Measurements from ENCODE around the gene PTPN5. TPM values are rescaled to one million over a fixed set of nuclear protein-coding genes. Genes with fewer than 3 reads are reported as not detected.

PTPN5 gene
- total RNA-seq, 1 experiment from 2014 or later, result not detected

DNA sequence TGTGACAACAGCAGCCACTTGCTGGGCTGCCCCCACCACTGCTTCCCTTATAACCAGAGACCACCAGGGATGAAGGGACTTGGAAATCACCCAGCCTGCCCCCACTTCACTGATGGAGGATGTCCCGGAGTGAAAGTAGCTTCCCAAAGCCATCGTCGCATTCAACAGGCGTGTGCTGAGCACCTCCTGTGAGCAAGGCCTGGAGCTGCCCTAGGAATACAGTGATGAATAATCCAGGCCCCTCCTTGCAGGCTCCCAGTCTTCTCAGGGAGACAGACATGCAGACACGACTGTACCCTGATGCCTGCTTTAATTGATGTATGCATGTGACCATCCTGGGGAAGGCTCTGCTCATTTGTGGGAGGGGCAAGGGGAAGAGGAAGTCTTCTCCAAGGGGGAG lies 22.6 kb downstream of the PTPN5 start:
- TF ChIP-seq, protein P1, sequence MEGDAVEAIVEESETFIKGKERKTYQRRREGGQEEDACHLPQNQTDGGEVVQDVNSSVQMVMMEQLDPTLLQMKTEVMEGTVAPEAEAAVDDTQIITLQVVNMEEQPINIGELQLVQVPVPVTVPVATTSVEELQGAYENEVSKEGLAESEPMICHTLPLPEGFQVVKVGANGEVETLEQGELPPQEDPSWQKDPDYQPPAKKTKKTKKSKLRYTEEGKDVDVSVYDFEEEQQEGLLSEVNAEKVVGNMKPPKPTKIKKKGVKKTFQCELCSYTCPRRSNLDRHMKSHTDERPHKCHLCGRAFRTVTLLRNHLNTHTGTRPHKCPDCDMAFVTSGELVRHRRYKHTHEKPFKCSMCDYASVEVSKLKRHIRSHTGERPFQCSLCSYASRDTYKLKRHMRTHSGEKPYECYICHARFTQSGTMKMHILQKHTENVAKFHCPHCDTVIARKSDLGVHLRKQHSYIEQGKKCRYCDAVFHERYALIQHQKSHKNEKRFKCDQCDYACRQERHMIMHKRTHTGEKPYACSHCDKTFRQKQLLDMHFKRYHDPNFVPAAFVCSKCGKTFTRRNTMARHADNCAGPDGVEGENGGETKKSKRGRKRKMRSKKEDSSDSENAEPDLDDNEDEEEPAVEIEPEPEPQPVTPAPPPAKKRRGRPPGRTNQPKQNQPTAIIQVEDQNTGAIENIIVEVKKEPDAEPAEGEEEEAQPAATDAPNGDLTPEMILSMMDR (IDR thresholded peaks at IDR 0.05; ENCODE audit: insufficient read depth in 1 of 2, low read depth in 1 of 2, low read length in 1 of 2, severe bottlenecking in 1 of 2, unreplicated experiment in 1 of 2), result no peak
- Histone ChIP-seq H3K4me1 (peaks cover 6% of the 10 kb centered on the region), H3K36me3 (ENCODE audit: control insufficient read depth, insufficient read depth, low read length) (no peaks in the 10 kb centered on the region), H3K27me3 (replicated peaks; ENCODE audit: control insufficient read depth, insufficient read depth, low read length) (no peaks in the 10 kb centered on the region), H3K9me3 (no peaks in the 10 kb centered on the region), H3K4me3 (ENCODE audit: low read depth, low read length) (no peak overlapping the region)
- Mint-ChIP-seq H3K27me3 (ENCODE audit: insufficient read depth, unreplicated experiment) (peaks cover 4% of the 10 kb centered on the region), H3K36me3 (ENCODE audit: insufficient read depth, unreplicated experiment) (no peaks in the 10 kb centered on the region), H3K27ac (ENCODE audit: unreplicated experiment) (no peak overlapping the region), H3K4me1 (ENCODE audit: low read depth, unreplicated experiment) (no peaks in the 10 kb centered on the region), H3K9me3 (ENCODE audit: unreplicated experiment) (no peaks in the 10 kb centered on the region), H3K4me3 (ENCODE audit: unreplicated experiment) (no peak overlapping the region)
- no TSS peak for BruUV-seq (replicated peaks)
- ChIA-PET CTCF (no interaction called here), POLR2A (no interaction called here)
- intact Hi-C loops (cut with micrococcal nuclease; ENCODE audit: unreplicated experiment), result no loop called here
- DNase-seq, result no peak

DNA sequence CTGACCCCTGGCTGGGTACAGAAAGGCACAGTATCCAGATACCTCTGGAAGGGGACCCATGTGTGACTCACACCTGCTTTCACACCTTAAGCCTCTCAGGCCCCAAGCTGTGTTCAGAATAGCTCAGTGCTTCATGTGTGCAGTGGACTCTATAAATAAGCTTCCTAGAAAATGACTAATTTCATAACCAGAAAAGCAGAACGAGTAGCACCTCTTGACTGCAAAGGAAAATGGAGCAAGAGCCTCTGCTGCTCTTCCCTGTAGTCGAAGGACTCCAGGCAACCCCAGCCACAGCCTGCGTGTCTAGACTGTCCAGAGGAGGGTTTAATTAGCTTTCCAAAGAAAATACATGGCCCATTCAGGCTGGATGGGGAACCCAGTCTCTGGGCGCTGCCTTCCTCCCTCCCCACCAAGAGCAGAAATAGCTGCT lies 23.1 kb downstream of the PTPN5 start:
- H3K27ac Mint-ChIP-seq (ENCODE audit: unreplicated experiment), result no peak overlapping the region
- no peaks in the 10 kb centered on the region for H3K36me3 Mint-ChIP-seq (ENCODE audit: insufficient read depth, unreplicated experiment)
- TF ChIP-seq, protein P1 (IDR thresholded peaks at IDR 0.05; ENCODE audit: insufficient read depth in 1 of 2, low read depth in 1 of 2, low read length in 1 of 2, severe bottlenecking in 1 of 2, unreplicated experiment in 1 of 2), result no peak
- Histone ChIP-seq H3K4me3 (ENCODE audit: low read depth, low read length) (no peak overlapping the region), H3K27me3 (replicated peaks; ENCODE audit: control insufficient read depth, insufficient read depth, low read length) (no peaks in the 10 kb centered on the region), H3K36me3 (ENCODE audit: control insufficient read depth, insufficient read depth, low read length) (no peaks in the 10 kb centered on the region), H3K9me3 (no peaks in the 10 kb centered on the region), H3K4me1 (peaks cover 6% of the 10 kb centered on the region)
- POLR2A ChIA-PET, result no interaction called here
- H3K9me3 Mint-ChIP-seq (ENCODE audit: unreplicated experiment), result no peaks in the 10 kb centered on the region
- intact Hi-C loops (cut with micrococcal nuclease; ENCODE audit: unreplicated experiment), result no loop called here
- peaks cover 4% of the 10 kb centered on the region for H3K27me3 Mint-ChIP-seq (ENCODE audit: insufficient read depth, unreplicated experiment)
- no peaks in the 10 kb centered on the region for H3K4me1 Mint-ChIP-seq (ENCODE audit: low read depth, unreplicated experiment)
- CTCF ChIA-PET, result no interaction called here
- no peak for DNase-seq
- no peak overlapping the region for H3K4me3 Mint-ChIP-seq (ENCODE audit: unreplicated experiment)
- BruUV-seq (replicated peaks), result no TSS peak

DNA sequence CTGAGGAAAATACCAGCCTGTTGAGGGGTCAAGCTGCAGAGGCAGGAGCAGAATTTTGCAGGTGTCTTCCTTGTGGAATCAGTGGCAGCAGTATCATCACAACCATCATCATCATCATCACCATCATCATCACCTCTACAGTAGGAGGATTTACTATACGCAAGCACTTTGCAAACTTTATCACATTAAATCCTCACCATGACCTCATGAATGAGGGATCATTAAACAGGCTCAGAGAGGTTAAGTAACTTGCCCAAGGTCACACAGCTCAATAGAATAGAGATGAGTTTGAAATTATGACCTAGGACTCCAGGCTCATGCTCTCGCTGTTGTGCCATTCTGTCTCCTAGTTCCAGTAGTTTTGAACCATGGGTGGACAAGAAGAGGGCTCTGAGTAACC lies 25.6 kb downstream of the PTPN5 start:
- DNase-seq, result no peak
- H3K36me3 Mint-ChIP-seq (ENCODE audit: insufficient read depth, unreplicated experiment), result no peaks in the 10 kb centered on the region
- H3K9me3 Mint-ChIP-seq (ENCODE audit: unreplicated experiment), result no peaks in the 10 kb centered on the region
- peaks cover 7% of the 10 kb centered on the region for H3K27me3 Mint-ChIP-seq (ENCODE audit: insufficient read depth, unreplicated experiment)
- no peaks in the 10 kb centered on the region for H3K4me1 Mint-ChIP-seq (ENCODE audit: low read depth, unreplicated experiment)
- no peak overlapping the region for H3K27ac Mint-ChIP-seq (ENCODE audit: unreplicated experiment)
- no peaks in the 10 kb centered on the region for H3K27me3 ChIP-seq (replicated peaks; ENCODE audit: control insufficient read depth, insufficient read depth, low read length)
- no peaks in the 10 kb centered on the region for H3K36me3 ChIP-seq (ENCODE audit: control insufficient read depth, insufficient read depth, low read length)
- ChIA-PET POLR2A (no interaction called here), CTCF (interaction anchor here (0.8 to 1.2 kb wide), 2 partner anchors 38 to 240 kb away, joined by 3 to 4 read pairs; no protein-coding TSS in a partner anchor)
- H3K4me3 ChIP-seq (ENCODE audit: low read depth, low read length), result no peak overlapping the region
- H3K9me3 ChIP-seq, result no peaks in the 10 kb centered on the region
- TF ChIP-seq, protein P1 (IDR thresholded peaks at IDR 0.05; ENCODE audit: insufficient read depth in 1 of 2, low read depth in 1 of 2, low read length in 1 of 2, severe bottlenecking in 1 of 2, unreplicated experiment in 1 of 2), result no peak
- peaks cover 6% of the 10 kb centered on the region for H3K4me1 ChIP-seq
- H3K4me3 Mint-ChIP-seq (ENCODE audit: unreplicated experiment), result no peak overlapping the region
- intact Hi-C loops (cut with micrococcal nuclease; ENCODE audit: unreplicated experiment), result no loop called here
- BruUV-seq (replicated peaks), result no TSS peak
